ENCODE results near the gene RIC3.

RIC3 gene

GRCh38 chr11:8207080-8208000 is 38.5 kb upstream of the RIC3 start:
- Histone ChIP-seq H3K36me3 (ENCODE audit: insufficient read depth, low read length) (no peaks in the 10 kb centered on the region), H2AFZ (ENCODE audit: low read length) (no peak overlapping the region)

GRCh38 chr11:8206251-8207079 is 37.6 kb upstream of the RIC3 start:
- H3K27ac ChIP-seq (ENCODE audit: low read depth, low read length, poor library complexity, severe bottlenecking) = no peak overlapping the region

More at GRCh38 chr11:8207080-8208000, 38.5 kb upstream of the RIC3 start:
- Histone ChIP-seq H3K79me2 (ENCODE audit: insufficient read depth, low read length) (no peaks in the 10 kb centered on the region), H3F3A (ENCODE audit: insufficient read depth, low read length) (no peaks in the 10 kb centered on the region), H4K20me1 (ENCODE audit: insufficient read depth, low read length) (no peaks in the 10 kb centered on the region), H3K27ac (ENCODE audit: low read depth, low read length, poor library complexity, severe bottlenecking) (no peak overlapping the region), H3K9ac (ENCODE audit: low read length) (no peak overlapping the region), H3K4me3 (ENCODE audit: low read depth, low read length, poor library complexity, severe bottlenecking) (no peak overlapping the region), H3K4me2 (ENCODE audit: low read length) (no peak overlapping the region), H3K4me1 (ENCODE audit: insufficient read depth, low read length, severe bottlenecking) (no peaks in the 10 kb centered on the region), H3K9me2 (ENCODE audit: low read depth, low read length) (no peaks in the 10 kb centered on the region), H3K9me3 (ENCODE audit: low read length) (no peaks in the 10 kb centered on the region), H3K27me3 (ENCODE audit: insufficient read depth, low read length) (0 out of 2 replicates have a peak, but pooled peaks cover 4% of the 10 kb centered on the region)
- TF ChIP-seq EZH2 (IDR thresholded peaks at IDR 0.05; ENCODE audit: borderline replicate concordance, low read length) (no peak), CTCF (IDR thresholded peaks at IDR 0.05; ENCODE audit: low read length) (no peak)

More at GRCh38 chr11:8206251-8207079, 37.6 kb upstream of the RIC3 start:
- Histone ChIP-seq H3K4me1 (ENCODE audit: insufficient read depth, low read length, severe bottlenecking) (no peaks in the 10 kb centered on the region), H3K9ac (ENCODE audit: low read length) (no peak overlapping the region), H3K4me3 (ENCODE audit: low read depth, low read length, poor library complexity, severe bottlenecking) (no peak overlapping the region), H4K20me1 (ENCODE audit: insufficient read depth, low read length) (no peaks in the 10 kb centered on the region), H3K27me3 (ENCODE audit: insufficient read depth, low read length) (0 out of 2 replicates have a peak, but pooled peaks cover 4% of the 10 kb centered on the region), H3K36me3 (ENCODE audit: insufficient read depth, low read length) (no peaks in the 10 kb centered on the region), H3K9me2 (ENCODE audit: low read depth, low read length) (no peaks in the 10 kb centered on the region), H3F3A (ENCODE audit: insufficient read depth, low read length) (no peaks in the 10 kb centered on the region), H3K4me2 (ENCODE audit: low read length) (no peak overlapping the region), H3K79me2 (ENCODE audit: insufficient read depth, low read length) (no peaks in the 10 kb centered on the region), H3K9me3 (ENCODE audit: low read length) (no peaks in the 10 kb centered on the region), H2AFZ (ENCODE audit: low read length) (no peak overlapping the region)
- TF ChIP-seq EZH2 (IDR thresholded peaks at IDR 0.05; ENCODE audit: borderline replicate concordance, low read length) (no peak), CTCF (IDR thresholded peaks at IDR 0.05; ENCODE audit: low read length) (no peak)

Data from OCI-LY1 (cell line).